PFSK-1 (cell line): ENCODE data around the gene PTPRN2.

ENCODE experiments used
- FOXP2 ChIP-seq: optimal IDR thresholded peaks from 2 replicates; pipeline ENCODE3; 2011; ENCODE audit warnings: borderline replicate concordance, control low read depth, inconsistent platforms; ENCODE audit not compliant: insufficient read depth; ENCODE audit errors: extremely low read length, extremely low read depth
- POLR2AphosphoS5 ChIP-seq: IDR thresholded peaks from 2 replicates; pipeline ENCODE4 v1.6.1; 2012; ENCODE audit warnings: low read depth, mild to moderate bottlenecking, control low read depth, low read length, moderate library complexity
- REST ChIP-seq, 2 experiments: IDR thresholded peaks; 2 replicates each; pipeline versions ENCODE4 v1.6.1 to v1.8.0; 2011 to 2012; ENCODE audit warnings: low read depth in 2 of 2, low read length in 2 of 2, control low read depth in 1 of 2, inconsistent platforms in 1 of 2, mild to moderate bottlenecking in 1 of 2, moderate library complexity in 1 of 2; ENCODE audit not compliant: insufficient read depth in 1 of 2
- SIN3A ChIP-seq: IDR thresholded peaks from 2 replicates; pipeline ENCODE4 v1.6.1; 2012; ENCODE audit warnings: mild to moderate bottlenecking, low read length, moderate library complexity, borderline replicate concordance; ENCODE audit not compliant: insufficient read depth
- TAF1 ChIP-seq: IDR thresholded peaks from 2 replicates; pipeline ENCODE4 v1.6.1; 2012; ENCODE audit warnings: low read length, control low read depth, borderline replicate concordance; ENCODE audit not compliant: insufficient read depth

PTPRN2 gene

GRCh38 chr7:157540606-157541294 is 1046.9 kb downstream of the PTPRN2 start:
- TF ChIP-seq FOXP2 = no peak
- TF ChIP-seq REST (IDR thresholded peaks at IDR 0.05; ENCODE audit: insufficient read depth in 1 of 2, low read depth in 2 of 2, low read length in 2 of 2) = no peak
- no peak for TF ChIP-seq SIN3A
- TF ChIP-seq POLR2AphosphoS5 = no peak
- no peak for TF ChIP-seq TAF1

GRCh38 chr7:157540020-157540419 is 1047.6 kb downstream of the PTPRN2 start:
- TF ChIP-seq REST (IDR thresholded peaks at IDR 0.05; ENCODE audit: insufficient read depth in 1 of 2, low read depth in 2 of 2, low read length in 2 of 2) = no peak
- no peak for TF ChIP-seq TAF1
- TF ChIP-seq POLR2AphosphoS5 = no peak
- TF ChIP-seq FOXP2 = no peak
- TF ChIP-seq SIN3A = no peak

- TF ChIP-seq SIN3A = no peak
- TF ChIP-seq TAF1 = no peak
- TF ChIP-seq FOXP2 = no peak
- no peak for TF ChIP-seq REST (IDR thresholded peaks at IDR 0.05; ENCODE audit: insufficient read depth in 1 of 2, low read depth in 2 of 2, low read length in 2 of 2)
- no peak for TF ChIP-seq POLR2AphosphoS5
Observed at GRCh38 chr7:157539521-157539920, 1048.1 kb downstream of the PTPRN2 start.

GRCh38 chr7:157538735-157539134 is 1048.9 kb downstream of the PTPRN2 start:
- TF ChIP-seq SIN3A = no peak
- no peak for TF ChIP-seq FOXP2
- no peak for TF ChIP-seq TAF1
- TF ChIP-seq REST (IDR thresholded peaks at IDR 0.05; ENCODE audit: insufficient read depth in 1 of 2, low read depth in 2 of 2, low read length in 2 of 2) = no peak
- TF ChIP-seq POLR2AphosphoS5 = no peak
